AG04450 (cell line): ENCODE results near the gene CRIM1. TPM values are rescaled to one million over a fixed set of nuclear protein-coding genes. Genes with fewer than 3 reads are reported as not detected.

Experiments
- CTCF ChIA-PET: fragments of 300-600, 350-600 bp; formaldehyde crosslinking; extraction: SDS; loops from one replicate; lab custom pipeline; 2022; ENCODE audit warnings: antibody characterized with exemption, inconsistent platforms; lab: Charles Lee
- POLR2A ChIA-PET: fragments of 350-600 bp; formaldehyde crosslinking; extraction: SDS; loops from one replicate; lab custom pipeline; 2021; ENCODE audit warnings: antibody characterized with exemption, inconsistent platforms; lab: Yijun Ruan, JAX
- DNase-seq: peaks from one replicate; pipeline ENCODE4 v3.0.0-alpha.2; 2011; ENCODE audit warnings: low read depth, low spot score
- H3K27ac ChIP-seq: one replicate; pipeline ENCODE4 v1.5.1; 2012; ENCODE audit warnings: low read depth, low read length, control low read depth
- H3K27me3 ChIP-seq: one replicate; pipeline ENCODE4 v1.6.0; 2012; ENCODE audit warnings: low read length; ENCODE audit not compliant: control insufficient read depth, insufficient read depth
- H3K4me3 ChIP-seq: 2 replicates; pipeline ENCODE4 v1.5.1; 2011; ENCODE audit warnings: mild to moderate bottlenecking, low read depth, low read length, control low read depth
- H3K9me3 ChIP-seq: 2 replicates; pipeline ENCODE4 v1.5.1; 2012; ENCODE audit warnings: low read length; ENCODE audit not compliant: control insufficient read depth, insufficient read depth
- polyA plus RNA-seq: library from polyadenylated mRNA; depleted of rRNA; stranded (reverse); fragments of >200 nt; gene quantifications from 2 replicates; pipeline ENCODE4 v1.2.3, GENCODE V29; 2011
- TF ChIP-seq, protein P1 (sequence below): IDR thresholded peaks from 2 replicates; pipeline ENCODE4 v1.5.1; 2011; ENCODE audit warnings: low read depth, low read length, control low read depth, inconsistent platforms

CRIM1 gene
- polyA plus RNA-seq, 1 experiment, result 142 TPM

GRCh38 chr2:36493306-36493705, 137.7 kb downstream of the CRIM1 start:
- no peaks in the 10 kb centered on the region for H3K9me3 ChIP-seq
- H3K27me3 ChIP-seq, result no peaks in the 10 kb centered on the region
- CTCF ChIA-PET, result interaction anchor here (0.9 to 2.4 kb wide), 6 partner anchors 14 to 178 kb away, joined by 3 to 12 read pairs (median 7); no protein-coding TSS in a partner anchor
- no peak overlapping the region for H3K4me3 ChIP-seq
- TF ChIP-seq, protein P1, sequence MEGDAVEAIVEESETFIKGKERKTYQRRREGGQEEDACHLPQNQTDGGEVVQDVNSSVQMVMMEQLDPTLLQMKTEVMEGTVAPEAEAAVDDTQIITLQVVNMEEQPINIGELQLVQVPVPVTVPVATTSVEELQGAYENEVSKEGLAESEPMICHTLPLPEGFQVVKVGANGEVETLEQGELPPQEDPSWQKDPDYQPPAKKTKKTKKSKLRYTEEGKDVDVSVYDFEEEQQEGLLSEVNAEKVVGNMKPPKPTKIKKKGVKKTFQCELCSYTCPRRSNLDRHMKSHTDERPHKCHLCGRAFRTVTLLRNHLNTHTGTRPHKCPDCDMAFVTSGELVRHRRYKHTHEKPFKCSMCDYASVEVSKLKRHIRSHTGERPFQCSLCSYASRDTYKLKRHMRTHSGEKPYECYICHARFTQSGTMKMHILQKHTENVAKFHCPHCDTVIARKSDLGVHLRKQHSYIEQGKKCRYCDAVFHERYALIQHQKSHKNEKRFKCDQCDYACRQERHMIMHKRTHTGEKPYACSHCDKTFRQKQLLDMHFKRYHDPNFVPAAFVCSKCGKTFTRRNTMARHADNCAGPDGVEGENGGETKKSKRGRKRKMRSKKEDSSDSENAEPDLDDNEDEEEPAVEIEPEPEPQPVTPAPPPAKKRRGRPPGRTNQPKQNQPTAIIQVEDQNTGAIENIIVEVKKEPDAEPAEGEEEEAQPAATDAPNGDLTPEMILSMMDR, result no peak
- DNase-seq, result no peak
- POLR2A ChIA-PET, result no interaction called here
- H3K27ac ChIP-seq, result no peak overlapping the region

DNA sequence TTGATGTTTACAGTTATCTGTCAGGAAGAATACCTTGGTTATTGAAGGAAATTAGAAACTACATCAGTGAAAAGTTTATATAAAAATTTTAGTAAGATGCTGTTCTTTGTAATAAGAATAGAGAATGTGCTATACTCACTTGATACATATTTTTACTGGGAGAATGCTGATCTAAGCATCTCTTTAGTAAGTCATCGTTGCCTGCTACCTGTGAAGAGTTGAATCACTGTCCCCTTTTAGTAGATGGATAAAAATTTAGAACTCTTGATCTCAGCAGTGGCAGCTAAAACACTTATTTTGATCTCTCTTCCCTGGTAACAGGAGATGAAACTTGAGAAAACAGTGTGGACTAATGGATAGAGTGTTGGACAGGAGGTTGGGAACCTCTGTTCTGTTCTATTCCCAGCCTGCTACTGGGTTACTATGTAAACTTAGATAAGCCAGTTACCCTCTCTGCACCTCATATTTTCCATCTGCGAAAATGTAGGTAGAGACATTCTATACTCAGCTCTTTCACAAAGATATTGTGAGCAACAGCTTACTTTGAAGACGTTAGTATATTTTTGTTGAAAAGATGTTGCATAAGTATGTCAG, 142.1 kb downstream of the CRIM1 start:
- H3K27ac ChIP-seq, result no peak overlapping the region

GRCh38 chr2:36499128-36499820, 143.7 kb downstream of the CRIM1 start:
- TF ChIP-seq, protein P1, result no peak
- DNase-seq, result no peak
- CTCF ChIA-PET, result no interaction called here
- POLR2A ChIA-PET, result no interaction called here
- no peaks in the 10 kb centered on the region for H3K9me3 ChIP-seq
- no peaks in the 10 kb centered on the region for H3K27me3 ChIP-seq
- H3K4me3 ChIP-seq, result no peak overlapping the region
- H3K27ac ChIP-seq, result no peak overlapping the region

More for the DNA sequence above, 142.1 kb downstream of the CRIM1 start:
- TF ChIP-seq, protein P1, result no peak
- ChIA-PET POLR2A (no interaction called here), CTCF (interaction anchor here (1.2 to 1.4 kb wide), 2 partner anchors 9 to 174 kb away, joined by 3 to 4 read pairs; no protein-coding TSS in a partner anchor)
- Histone ChIP-seq H3K27me3 (no peaks in the 10 kb centered on the region), H3K4me3 (no peak overlapping the region), H3K9me3 (no peaks in the 10 kb centered on the region)
- no peak for DNase-seq

GRCh38 chr2:36500072-36500471, 144.5 kb downstream of the CRIM1 start:
- H3K9me3 ChIP-seq, result no peaks in the 10 kb centered on the region
- ChIA-PET CTCF (interaction anchor here (0.8 to 1.3 kb wide), 3 partner anchors 15 to 142 kb away, joined by 3 to 4 read pairs (median 3); no protein-coding TSS in a partner anchor), POLR2A (interaction anchor here (0.6 kb wide), 1 partner anchor 109 kb away, joined by 8 read pairs; no protein-coding TSS in a partner anchor)
- no peaks in the 10 kb centered on the region for H3K27me3 ChIP-seq
- TF ChIP-seq, protein P1, result no peak
- DNase-seq, result no peak
- no peak overlapping the region for H3K27ac ChIP-seq
- no peak overlapping the region for H3K4me3 ChIP-seq

DNA sequence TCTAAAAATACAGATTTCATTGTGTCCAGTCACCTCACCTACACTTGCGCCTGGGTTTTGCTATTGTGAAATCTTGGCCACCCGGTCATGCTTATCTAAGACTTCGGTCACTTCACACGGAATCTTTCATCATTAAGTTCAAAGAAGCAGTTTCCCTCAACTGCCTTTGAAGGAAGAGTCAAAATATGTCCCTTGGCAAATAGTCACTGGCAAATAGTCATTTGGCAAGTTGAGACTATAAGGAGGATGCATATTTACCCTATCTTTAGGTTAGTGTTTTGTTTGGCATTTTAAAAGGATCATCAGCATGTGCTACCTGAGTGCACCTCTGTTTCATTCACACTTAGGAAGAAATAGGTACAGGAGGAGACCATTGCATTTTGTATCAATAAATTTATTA, 146.5 kb downstream of the CRIM1 start:
- Histone ChIP-seq H3K27ac (no peak overlapping the region), H3K4me3 (no peak overlapping the region), H3K9me3 (no peaks in the 10 kb centered on the region), H3K27me3 (no peaks in the 10 kb centered on the region)
- ChIA-PET POLR2A (interaction anchor here (0.7 kb wide), 1 partner anchor 148 kb away, joined by 3 read pairs; no protein-coding TSS in a partner anchor), CTCF (interaction anchor here (1.3 to 1.4 kb wide), 2 partner anchors 11 to 170 kb away, joined by 3 read pairs; no protein-coding TSS in a partner anchor)
- DNase-seq, result no peak
- TF ChIP-seq, protein P1, result no peak
